HG02798 (cell line): ENCODE data around the gene ARHGAP24.

Experiments used
- ATAC-seq: cut with Tn5 transposase; IDR thresholded peaks from one replicate; pipeline ENCODE4 v1.9.1; 2021; ENCODE audit warnings: mild to moderate bottlenecking; ENCODE audit not compliant: unreplicated experiment, poor library complexity

ARHGAP24 gene

DNA sequence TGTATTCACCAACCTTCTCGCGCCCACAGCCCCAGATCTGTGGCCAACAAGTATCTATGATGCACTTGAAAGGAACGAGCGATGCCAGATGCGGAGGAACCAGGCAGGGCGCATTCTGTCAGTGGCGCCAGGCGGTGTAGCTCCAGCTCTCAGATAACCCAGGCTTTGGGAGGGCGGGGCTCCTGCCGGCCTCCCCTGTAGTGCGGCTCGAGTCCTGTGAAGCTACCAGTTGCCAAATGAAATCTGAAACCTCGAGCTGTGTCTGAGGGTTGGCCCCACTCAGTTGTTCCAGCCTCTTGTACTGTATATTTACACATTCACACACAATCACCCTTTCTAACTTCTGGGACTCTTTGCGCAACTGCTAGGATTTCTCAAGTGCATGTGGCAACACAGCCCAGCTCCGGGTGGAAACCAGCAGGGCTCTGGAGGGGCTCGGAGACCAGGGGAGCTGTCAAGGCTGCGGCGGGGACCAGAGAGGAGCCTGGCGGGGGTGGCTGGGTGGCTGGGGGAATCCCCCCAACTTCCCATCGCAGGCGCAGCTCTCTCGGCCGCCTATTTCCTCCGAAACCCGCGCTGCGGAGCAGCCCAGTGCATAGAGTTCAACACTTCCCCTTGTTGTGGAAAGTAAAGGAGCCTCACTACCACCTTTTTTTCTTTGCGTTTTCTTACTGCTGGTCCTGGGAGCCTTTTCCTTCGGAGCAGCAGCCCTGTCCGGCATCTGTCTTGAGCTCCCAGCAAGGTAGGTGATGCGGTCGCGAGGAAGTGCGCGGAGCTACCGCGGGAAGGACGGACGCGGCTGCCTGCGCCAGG lies at the start of gene ARHGAP24:
Gene ARHGAP24 (plus strand): TSS at position 333 of the 813 bp plus-strand sequence.
- peak; percentile 88 for ATAC-seq

DNA sequence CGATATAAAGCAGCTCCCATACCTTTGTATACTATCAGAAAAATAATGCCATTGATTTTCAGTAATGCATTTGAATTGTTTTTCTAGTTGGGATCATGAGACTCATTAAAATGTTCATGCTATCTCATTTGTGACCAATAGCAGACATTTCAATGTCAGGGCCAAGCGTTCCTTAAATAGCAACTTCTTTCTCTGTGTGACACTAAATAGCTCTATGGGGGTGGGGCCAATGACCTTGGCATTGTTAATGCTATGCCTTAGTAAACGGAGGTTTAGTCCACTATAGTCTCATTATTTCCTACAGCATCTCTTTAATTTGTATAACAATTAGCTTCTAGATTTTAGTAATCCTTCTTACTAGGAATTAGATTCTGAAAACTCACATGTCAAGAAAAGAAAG lies 48.6 kb upstream of the ARHGAP24 start:
- ATAC-seq = no peak

DNA sequence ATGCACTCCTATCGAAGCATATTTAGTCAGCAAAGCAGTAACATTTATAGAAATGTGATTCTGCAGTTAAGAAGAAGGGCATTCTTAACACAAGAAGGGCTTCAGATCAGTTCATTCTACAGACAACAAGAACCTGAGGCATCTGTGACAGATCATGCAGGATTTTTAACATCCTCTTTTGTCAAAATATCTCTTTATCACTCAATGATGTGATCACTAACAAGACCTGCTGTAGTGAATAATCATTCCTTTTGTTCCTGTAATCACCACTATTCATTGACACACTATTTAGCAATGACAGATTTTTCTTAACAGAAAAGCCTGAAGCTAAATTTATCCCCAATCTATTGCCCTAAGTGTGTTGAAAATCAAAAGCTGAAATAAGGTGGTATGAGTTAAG lies 47.8 kb upstream of the ARHGAP24 start:
- ATAC-seq = no peak

GRCh38 chr4:85430226-85430625 lies 44.7 kb upstream of the ARHGAP24 start:
- no peak for ATAC-seq

DNA sequence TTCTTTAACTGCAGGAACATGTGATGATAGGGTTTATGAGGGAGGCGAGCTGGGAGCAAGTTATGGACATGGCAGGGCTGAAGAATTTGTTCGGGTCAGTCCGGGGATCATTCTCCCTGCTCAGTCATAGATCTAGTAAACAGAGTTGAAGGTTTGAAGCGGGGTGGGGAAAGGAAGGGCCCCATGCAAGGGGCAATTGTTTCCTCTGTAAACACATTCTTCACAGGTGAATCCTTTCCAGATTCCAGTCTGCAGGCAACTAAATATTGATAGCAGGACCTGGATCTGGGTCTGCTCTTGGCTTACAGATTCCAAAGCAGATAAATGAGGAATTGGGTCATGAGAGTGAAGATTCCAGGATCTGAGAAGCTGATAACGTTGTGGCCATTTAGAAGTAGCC lies 44.3 kb upstream of the ARHGAP24 start:
- no peak for ATAC-seq

DNA sequence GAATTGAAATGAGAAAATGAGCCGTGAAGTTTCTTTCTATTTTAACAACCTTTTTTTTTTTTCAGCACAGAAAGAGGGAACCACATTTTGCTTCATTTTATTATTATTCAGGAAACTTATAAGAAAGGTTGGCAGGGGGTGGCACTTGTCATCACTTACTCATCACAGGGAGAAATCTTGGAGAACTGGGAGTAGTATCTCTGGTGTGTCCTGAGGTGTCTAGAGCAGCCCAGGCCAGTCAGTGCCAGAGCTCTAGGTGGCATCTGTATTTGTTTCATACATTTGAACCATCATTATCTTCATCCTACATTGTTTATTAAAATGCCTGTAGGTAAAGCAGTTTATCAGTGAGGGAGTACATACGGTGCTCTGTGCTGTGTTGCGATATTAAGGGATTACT lies 43.8 kb upstream of the ARHGAP24 start:
- ATAC-seq = no peak

DNA sequence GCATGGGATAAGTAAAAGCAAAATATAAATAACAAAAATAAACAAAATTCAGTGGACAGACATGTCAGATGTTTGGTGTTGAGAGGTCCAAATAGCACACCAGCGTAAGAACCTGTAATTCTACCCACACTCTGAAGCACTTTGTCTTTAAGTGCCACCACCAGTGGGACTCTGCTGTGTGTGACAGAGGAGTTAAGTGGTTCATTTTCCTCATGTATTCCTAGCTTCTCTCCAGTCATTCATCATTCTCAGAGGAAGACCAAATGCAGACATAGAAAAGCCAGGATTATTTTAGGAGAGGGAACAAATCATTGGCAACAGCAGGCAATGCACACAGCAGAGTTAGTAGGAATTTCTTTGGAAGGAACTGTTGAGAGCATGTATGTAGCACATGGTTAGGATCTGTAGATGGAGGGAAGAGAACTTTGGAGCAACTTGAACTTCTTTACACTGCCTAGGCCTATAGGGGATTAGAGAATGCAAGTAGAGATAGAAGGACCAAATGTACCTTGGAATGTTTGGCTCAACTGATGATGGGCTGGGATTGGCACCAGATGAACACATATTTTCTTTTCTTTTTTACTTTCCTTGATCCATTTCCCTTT lies 43.0 kb upstream of the ARHGAP24 start:
- no peak for ATAC-seq

DNA sequence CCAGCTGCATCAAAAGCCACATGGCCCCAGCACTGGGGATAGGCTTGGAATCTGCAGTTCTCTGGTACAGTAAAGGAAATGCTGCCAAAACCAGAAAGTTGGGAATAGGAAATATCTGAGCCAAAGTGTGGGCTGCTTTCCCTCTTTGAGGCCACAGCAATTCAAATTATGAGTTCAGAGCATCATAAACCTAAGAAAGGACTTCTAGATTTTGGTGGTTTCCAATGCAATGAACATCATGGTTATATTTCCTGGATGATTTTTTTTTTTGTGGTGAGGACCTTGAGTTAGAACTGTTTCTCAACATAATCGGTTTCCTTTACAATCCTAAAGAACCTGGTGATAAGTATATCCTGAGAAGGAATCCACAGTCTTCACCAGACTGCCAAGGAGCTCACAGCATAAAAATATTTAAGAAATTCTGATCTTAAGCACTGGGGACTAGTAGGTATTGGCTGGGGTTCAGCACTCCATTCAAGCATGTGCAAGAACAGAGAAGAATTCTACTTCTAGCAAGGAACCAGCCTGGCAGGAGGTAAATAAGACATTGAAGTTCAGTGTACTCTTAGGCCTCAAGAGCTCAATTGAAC lies 29.8 kb upstream of the ARHGAP24 start:
- no peak for ATAC-seq

- ATAC-seq = no peak
Observed at GRCh38 chr4:85446141-85446861, 28.6 kb upstream of the ARHGAP24 start.

DNA sequence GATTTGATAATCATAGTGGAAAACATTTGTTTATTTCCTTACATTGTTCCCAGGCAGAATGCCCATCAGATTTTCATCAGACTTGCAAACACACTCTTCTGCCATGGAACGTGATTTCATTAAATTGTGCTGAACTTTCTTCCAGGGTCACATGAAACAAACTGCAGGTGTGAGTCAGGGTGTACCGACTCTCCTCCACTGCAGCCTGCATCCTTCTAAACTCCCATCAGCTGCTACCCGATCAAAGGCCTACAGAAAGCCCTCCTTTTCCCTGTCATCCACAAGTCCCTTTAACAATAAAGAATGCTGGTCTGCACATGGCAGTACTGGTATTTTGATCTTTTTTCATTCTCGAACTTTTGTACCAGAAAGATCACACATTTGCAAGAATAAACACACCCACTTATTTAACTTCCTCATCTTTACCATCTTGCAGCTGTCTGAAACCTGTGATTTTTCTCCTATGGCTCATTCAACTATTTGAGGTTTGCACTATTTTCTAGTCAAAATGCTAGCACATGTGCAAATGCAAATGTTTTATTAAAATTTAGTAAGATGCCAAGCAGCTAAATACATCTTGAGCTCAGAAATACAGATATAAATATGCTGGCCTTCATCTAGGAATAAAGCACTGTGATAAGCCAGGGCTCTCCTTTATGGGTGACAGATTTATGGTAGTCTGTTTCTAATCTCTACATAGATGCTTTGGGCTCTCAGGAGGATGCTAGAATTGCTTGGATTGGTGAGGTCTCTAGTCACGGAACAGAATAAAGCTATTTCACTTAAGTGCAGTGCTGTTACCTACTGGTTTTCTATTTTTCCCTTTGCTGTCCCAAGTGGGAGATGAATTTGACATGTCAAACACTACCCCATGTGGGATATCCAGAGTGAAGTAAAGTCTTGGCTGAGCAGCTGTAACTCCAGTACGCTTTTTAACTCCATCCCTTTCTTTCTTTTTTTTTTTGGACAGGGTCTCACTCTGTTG lies 25.8 kb upstream of the ARHGAP24 start:
- peak; percentile 78 for ATAC-seq

GRCh38 chr4:85452058-85452731 lies 22.8 kb upstream of the ARHGAP24 start:
- ATAC-seq = no peak

- no peak for ATAC-seq
Observed at GRCh38 chr4:85455942-85456341, 19.0 kb upstream of the ARHGAP24 start.

DNA sequence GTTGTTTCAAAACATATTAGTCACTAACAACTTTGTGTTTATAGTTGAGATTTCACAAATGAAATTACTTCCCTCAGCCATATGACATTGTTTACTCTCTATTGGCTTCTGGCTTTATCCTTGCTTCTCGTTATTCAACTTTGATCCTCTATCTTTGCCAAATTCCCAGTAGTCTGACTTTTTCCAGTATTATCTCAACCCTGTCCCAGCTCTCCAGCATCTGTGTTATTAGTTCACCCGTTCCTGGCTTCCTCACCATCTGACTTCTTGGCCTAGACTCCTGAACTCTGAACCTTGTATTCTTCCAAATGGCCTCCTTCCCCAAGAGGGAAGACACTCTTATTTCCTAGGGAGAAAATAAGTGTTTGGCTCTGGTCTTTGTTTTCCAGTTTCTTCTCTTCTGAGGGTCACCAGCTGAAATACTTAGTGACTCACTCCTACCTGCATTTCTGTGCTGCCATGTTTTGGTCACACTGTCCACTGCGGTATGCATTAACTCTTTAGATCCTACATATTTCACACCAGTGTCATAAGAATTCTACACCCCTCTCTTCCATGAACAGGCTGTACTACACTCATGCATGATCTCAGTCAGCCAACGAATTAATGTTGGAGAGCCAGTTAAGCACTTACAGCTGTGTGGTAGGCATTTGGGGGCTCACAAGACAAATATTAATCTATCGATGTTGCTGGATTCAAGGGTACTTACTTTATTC lies 17.0 kb upstream of the ARHGAP24 start:
- ATAC-seq = no peak

DNA sequence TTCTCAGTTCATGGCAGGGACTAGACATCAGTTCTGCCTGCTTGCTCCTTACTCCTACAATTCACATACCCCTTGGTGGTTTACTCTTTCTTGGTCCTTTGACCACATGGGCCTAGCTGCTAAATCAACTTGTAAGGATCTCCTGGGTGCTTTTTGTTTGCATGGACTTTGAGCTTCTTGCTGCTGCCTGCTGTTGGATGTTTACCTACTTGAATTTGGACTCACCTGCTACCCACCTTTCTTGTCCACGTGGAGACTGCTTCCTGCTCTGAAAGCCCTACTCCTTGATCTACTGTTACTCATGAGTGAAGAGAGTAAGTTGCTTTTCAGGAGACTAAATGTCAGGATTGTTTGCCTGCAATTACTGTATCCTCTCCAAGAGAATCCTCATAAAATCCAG lies 15.2 kb upstream of the ARHGAP24 start:
- no peak for ATAC-seq

- ATAC-seq = no peak
Observed at GRCh38 chr4:85474356-85474755, 594 bp upstream of the ARHGAP24 start.

- ATAC-seq = no peak
Observed at GRCh38 chr4:85475631-85476233, 782 bp downstream of the ARHGAP24 start.

DNA sequence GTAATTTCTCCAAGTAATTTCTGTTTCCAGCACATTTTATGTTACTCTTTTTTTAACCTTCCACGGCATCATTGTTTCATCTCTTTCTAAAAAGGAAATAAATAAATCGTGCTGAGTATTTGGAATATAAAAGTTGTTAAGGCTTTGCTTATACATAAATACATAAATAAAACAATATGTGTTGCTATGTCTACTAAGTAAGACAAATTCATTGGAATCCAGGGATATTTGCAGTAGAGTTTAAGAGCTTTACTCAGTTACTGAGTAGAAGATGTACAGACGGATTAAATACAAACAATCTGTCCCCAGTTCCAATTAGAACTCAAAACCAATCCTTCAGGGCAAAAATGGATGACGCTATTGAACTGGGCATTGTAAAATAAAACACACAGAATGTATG lies 1.4 kb downstream of the ARHGAP24 start:
- ATAC-seq = no peak

- peak; percentile 27 for ATAC-seq
Observed at GRCh38 chr4:85477534-85477933, 2.6 kb downstream of the ARHGAP24 start.
